Measurements from ENCODE around the gene EDC4. TPM values are rescaled to one million over a fixed set of nuclear protein-coding genes. Genes with fewer than 3 reads are reported as not detected.

The EDC4 gene
- total RNA-seq, 2 donors from 2014 or later: 21.2 to 39.5 TPM

DNA sequence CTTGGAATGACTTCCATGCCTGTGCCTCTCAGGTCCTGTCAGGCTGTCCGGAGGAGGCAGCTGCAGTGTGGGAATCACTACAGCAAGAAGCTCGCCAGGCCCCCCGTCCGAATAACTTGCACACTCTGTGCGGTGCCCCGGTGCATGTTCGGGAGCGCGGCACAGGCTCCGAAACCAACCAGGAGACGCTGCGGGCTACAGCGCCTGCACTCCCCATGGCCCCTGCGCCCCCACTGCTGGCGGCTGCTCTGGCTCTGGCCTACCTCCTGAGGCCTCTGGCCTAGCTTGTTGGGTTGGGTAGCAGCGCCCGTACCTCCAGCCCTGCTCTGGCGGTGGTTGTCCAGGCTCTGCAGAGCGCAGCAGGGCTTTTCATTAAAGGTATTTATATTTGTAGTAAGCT lies 13.1 kb downstream of the EDC4 start:
- Histone ChIP-seq H3K4me3 (no peak overlapping the region), H3K27ac (no peak overlapping the region), H3K4me1 (peaks cover 0 to 37% of the 10 kb centered on the region in 2 donors), H3K9me3 (no peaks in the 10 kb centered on the region), H3K27me3 (no peaks in the 10 kb centered on the region), H3K36me3 (peaks cover 32% of the 10 kb centered on the region)
- TF ChIP-seq, protein P1, sequence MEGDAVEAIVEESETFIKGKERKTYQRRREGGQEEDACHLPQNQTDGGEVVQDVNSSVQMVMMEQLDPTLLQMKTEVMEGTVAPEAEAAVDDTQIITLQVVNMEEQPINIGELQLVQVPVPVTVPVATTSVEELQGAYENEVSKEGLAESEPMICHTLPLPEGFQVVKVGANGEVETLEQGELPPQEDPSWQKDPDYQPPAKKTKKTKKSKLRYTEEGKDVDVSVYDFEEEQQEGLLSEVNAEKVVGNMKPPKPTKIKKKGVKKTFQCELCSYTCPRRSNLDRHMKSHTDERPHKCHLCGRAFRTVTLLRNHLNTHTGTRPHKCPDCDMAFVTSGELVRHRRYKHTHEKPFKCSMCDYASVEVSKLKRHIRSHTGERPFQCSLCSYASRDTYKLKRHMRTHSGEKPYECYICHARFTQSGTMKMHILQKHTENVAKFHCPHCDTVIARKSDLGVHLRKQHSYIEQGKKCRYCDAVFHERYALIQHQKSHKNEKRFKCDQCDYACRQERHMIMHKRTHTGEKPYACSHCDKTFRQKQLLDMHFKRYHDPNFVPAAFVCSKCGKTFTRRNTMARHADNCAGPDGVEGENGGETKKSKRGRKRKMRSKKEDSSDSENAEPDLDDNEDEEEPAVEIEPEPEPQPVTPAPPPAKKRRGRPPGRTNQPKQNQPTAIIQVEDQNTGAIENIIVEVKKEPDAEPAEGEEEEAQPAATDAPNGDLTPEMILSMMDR (IDR thresholded peaks at IDR 0.05): no peak
- DNase-seq (ENCODE audit: low spot score): no peak

- H3K9me3 ChIP-seq: no peaks in the 10 kb centered on the region
- H3K4me3 ChIP-seq: no peak overlapping the region
- H3K27ac ChIP-seq: no peak overlapping the region
- peaks cover 28% of the 10 kb centered on the region for H3K36me3 ChIP-seq
- no peak for DNase-seq (ENCODE audit: low spot score)
- H3K4me1 ChIP-seq: peaks cover 0 to 37% of the 10 kb centered on the region in 2 donors
- TF ChIP-seq, protein P1 (IDR thresholded peaks at IDR 0.05): no peak
- no peaks in the 10 kb centered on the region for H3K27me3 ChIP-seq
Observed at GRCh38 chr16:67886387-67886786, 13.5 kb downstream of the EDC4 start.

DNA sequence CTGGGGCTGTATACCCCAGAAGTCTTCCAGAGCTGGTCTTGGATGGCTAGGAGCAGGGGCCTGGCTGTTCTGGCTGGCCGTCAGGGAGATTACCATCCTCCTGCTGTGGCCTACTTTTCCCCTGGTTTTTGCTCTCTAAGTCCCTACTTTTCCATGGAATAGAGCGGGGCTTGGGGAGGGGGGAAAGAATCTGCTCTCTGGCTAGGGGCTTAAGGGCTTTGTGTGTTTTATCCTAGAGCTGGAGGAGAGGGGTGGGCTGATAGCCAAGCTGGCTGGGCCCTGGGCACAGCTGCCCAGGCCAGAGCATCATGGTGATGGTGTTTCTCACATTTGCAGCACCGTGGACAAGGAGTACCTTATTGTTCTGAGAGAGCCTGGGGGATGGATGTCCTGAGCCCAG lies 15.5 kb downstream of the EDC4 start:
- no peaks in the 10 kb centered on the region for H3K9me3 ChIP-seq
- H3K27me3 ChIP-seq: no peaks in the 10 kb centered on the region
- peaks cover 0 to 21% of the 10 kb centered on the region in 2 donors for H3K4me1 ChIP-seq
- TF ChIP-seq, protein P1 (IDR thresholded peaks at IDR 0.05): no peak
- H3K27ac ChIP-seq: no peak overlapping the region
- no peak overlapping the region for H3K4me3 ChIP-seq
- DNase-seq (ENCODE audit: low spot score): no peak
- H3K36me3 ChIP-seq: peaks cover 9% of the 10 kb centered on the region

DNA sequence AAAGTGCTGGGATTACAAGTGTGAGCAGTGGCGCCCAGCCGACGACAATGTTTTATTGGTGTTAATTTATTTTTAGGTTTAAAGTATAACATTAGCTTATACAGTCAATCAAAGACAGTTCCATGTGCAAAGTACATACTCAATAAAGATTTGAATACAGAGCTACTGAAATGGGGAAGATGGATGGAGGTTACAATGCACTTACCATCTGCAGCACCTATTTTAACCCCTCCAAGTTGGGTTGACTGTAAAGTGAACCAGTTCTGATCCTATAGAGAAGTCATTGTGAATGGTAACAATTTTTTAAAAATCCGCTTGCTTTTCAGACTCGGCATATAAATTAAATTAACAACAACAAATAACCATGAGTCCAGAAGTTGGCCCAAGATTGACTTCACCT lies 19.5 kb downstream of the EDC4 start:
- Histone ChIP-seq H3K4me1 (peaks cover 0 to 36% of the 10 kb centered on the region in 2 donors), H3K27me3 (no peaks in the 10 kb centered on the region), H3K4me3 (peak overlapping the region in 1 of 2 donors; percentile 99), H3K27ac (peak overlapping the region; percentile 75 to 97), H3K36me3 (no peaks in the 10 kb centered on the region), H3K9me3 (no peaks in the 10 kb centered on the region)
- DNase-seq (ENCODE audit: low spot score): no peak
- TF ChIP-seq, protein P1 (IDR thresholded peaks at IDR 0.05): no peak

GRCh38 chr16:67892899-67893742 lies 20.3 kb downstream of the EDC4 start, which contains the start of gene PSKH1:
Gene PSKH1, plus strand, starts transcription at chr16:67893254. Its CDS starts 15,496 bp downstream, at chr16:67908750.
- H3K4me1 ChIP-seq: peaks cover 0 to 39% of the 10 kb centered on the region in 2 donors

More at GRCh38 chr16:67892899-67893742, 20.3 kb downstream of the EDC4 start, which contains the start of gene PSKH1:
- Histone ChIP-seq H3K4me3 (peak within 1 kb of the TSS; percentile 82 to 99), H3K27me3 (no peaks in the 10 kb centered on the region), H3K9me3 (no peaks in the 10 kb centered on the region), H3K27ac (peak within 1 kb of the TSS; percentile 90 to 97), H3K36me3 (no peaks in the 10 kb centered on the region)
- TF ChIP-seq, protein P1 (IDR thresholded peaks at IDR 0.05): peak in 1 of 2 donors; percentile 10
- peak; percentile 97 for DNase-seq (ENCODE audit: low spot score)

All from right atrium auricular region (tissue), 2 donors.